ENCODE results near the gene NR2C2.

Gene NR2C2

DNA sequence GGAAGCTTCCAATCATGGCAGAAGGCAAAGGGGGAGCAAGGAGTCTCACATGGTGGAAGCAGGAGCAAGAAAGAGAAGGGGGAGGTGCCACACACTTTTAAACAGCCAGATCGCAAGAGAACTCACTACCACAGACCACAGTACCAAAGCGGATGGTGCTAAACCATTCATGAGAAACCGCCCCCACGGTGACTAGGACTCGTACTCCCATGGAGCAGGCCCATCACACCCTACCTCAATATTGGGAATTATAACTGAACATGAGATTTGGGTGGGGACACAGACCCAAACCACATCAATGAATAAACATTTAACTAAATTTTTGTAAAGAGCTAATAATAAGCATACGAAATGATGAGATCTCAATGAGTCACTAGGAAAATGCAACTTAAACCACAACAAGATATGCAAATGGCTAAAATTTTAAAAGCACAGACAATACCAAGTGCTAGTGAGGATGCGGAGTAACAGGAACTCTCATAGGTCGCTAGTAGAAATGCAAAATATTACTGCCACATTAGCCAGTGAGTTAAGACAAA is 107.7 kb downstream of the NR2C2 start:
- no peaks in the 10 kb centered on the region for H3K4me1 ChIP-seq (ENCODE audit: control insufficient read depth, insufficient read depth, low read length)
- no peak overlapping the region for H3K9ac ChIP-seq (ENCODE audit: low read length)
- no peaks in the 10 kb centered on the region for H3K9me3 ChIP-seq (ENCODE audit: control insufficient read depth, low read length)
- H3K36me3 ChIP-seq (ENCODE audit: control insufficient read depth, insufficient read depth, low read length, severe bottlenecking): peaks cover 69% of the 10 kb centered on the region
- no peak overlapping the region for H3K4me3 ChIP-seq (ENCODE audit: low read length)
- peak; percentile 7 for DNase-seq (ENCODE audit: low read depth)
- H3K27me3 ChIP-seq (replicated peaks; ENCODE audit: control insufficient read depth, insufficient read depth, low read length): no peaks in the 10 kb centered on the region

DNA sequence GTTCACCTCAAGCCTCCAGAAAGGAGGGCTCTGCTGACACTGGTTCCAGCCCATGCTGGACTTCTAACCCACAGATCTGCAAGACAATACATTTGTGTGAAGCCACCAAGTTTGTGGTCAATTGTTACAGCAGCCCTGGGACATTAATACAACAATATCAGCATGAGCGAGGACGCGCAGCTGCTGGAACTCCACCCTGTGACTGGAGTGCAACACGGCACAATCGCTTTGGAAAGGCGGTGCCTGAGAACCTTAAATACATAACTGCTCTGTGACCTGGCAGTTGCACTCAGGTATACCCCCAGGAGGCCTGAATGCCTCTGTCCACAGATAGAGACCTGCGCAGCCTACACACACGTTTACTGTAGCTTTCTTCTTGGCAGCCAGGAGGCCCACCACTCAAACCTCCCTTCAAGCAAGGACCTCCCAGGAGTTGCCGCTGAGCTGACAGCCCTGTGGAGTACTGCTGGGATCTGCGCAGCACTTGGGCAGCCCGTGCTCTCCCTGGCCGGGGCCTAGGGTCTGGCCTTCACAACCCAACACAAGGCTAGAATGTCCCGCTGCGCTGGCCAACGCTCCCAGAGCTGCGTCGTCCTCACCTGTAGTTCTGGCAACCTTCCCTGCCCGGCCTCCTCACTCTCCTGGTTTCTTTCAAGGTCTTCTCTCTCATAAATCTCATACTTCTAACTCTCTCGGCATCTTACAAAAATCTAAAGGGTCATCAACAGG is 109.5 kb downstream of the NR2C2 start:
- H3K4me3 ChIP-seq (ENCODE audit: low read length): no peak overlapping the region
- H3K9ac ChIP-seq (ENCODE audit: low read length): no peak overlapping the region
- no peaks in the 10 kb centered on the region for H3K4me1 ChIP-seq (ENCODE audit: control insufficient read depth, insufficient read depth, low read length)
- H3K27me3 ChIP-seq (replicated peaks; ENCODE audit: control insufficient read depth, insufficient read depth, low read length): no peaks in the 10 kb centered on the region
- peaks cover 51% of the 10 kb centered on the region for H3K36me3 ChIP-seq (ENCODE audit: control insufficient read depth, insufficient read depth, low read length, severe bottlenecking)
- DNase-seq (ENCODE audit: low read depth): no peak
- no peaks in the 10 kb centered on the region for H3K9me3 ChIP-seq (ENCODE audit: control insufficient read depth, low read length)

DNA sequence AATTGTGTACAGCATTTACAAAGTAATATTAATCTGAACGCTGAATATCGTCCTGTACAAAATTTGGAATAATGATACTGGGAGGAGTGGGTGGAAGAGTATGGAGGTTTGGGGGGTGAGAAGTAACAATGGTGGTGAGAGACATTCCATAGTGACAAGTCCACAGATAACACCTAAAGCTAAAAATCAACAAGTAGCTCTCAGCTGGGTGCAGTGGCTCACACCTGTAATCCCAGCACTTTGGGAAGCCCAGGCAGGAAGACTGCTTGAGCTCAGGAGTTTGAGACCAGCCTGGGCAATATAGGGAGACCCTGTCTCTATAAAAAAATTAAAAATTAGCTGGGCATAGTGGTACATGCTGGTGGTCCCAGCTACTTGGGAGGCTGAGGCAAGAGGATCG is 112.6 kb downstream of the NR2C2 start:
- Histone ChIP-seq H3K9ac (ENCODE audit: low read length) (no peak overlapping the region), H3K27me3 (replicated peaks; ENCODE audit: control insufficient read depth, insufficient read depth, low read length) (no peaks in the 10 kb centered on the region), H3K4me1 (ENCODE audit: control insufficient read depth, insufficient read depth, low read length) (peaks cover 13% of the 10 kb centered on the region), H3K36me3 (ENCODE audit: control insufficient read depth, insufficient read depth, low read length, severe bottlenecking) (peaks cover 36% of the 10 kb centered on the region), H3K4me3 (ENCODE audit: low read length) (no peak overlapping the region), H3K9me3 (ENCODE audit: control insufficient read depth, low read length) (no peaks in the 10 kb centered on the region)
- no peak for DNase-seq (ENCODE audit: low read depth)

DNA sequence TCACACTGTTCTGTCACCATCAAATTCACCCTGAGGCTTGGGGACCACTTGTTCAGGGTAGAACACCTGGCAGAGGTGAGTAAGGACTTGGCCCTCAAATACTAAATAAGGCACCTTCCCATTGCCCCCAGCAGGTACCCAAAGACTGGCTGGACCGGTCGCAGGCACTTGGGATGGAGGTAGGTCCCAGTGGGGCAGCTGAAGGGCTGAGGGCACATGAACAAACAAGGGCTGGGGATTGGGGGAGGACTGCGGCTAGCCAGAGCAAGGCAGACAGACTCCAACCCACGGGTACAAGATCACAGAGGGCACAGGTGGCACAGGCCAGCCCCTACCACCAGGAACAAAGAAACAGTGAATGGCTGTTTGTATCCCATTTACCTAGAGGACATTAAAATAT is 115.9 kb downstream of the NR2C2 start:
- no peaks in the 10 kb centered on the region for H3K9me3 ChIP-seq (ENCODE audit: control insufficient read depth, low read length)
- peak overlapping the region; percentile 96 for H3K4me3 ChIP-seq (ENCODE audit: low read length)
- peaks cover 17% of the 10 kb centered on the region for H3K36me3 ChIP-seq (ENCODE audit: control insufficient read depth, insufficient read depth, low read length, severe bottlenecking)
- H3K4me1 ChIP-seq (ENCODE audit: control insufficient read depth, insufficient read depth, low read length): peaks cover 13% of the 10 kb centered on the region
- DNase-seq (ENCODE audit: low read depth): no peak
- no peaks in the 10 kb centered on the region for H3K27me3 ChIP-seq (replicated peaks; ENCODE audit: control insufficient read depth, insufficient read depth, low read length)
- H3K9ac ChIP-seq (ENCODE audit: low read length): peak overlapping the region; percentile 98

DNA sequence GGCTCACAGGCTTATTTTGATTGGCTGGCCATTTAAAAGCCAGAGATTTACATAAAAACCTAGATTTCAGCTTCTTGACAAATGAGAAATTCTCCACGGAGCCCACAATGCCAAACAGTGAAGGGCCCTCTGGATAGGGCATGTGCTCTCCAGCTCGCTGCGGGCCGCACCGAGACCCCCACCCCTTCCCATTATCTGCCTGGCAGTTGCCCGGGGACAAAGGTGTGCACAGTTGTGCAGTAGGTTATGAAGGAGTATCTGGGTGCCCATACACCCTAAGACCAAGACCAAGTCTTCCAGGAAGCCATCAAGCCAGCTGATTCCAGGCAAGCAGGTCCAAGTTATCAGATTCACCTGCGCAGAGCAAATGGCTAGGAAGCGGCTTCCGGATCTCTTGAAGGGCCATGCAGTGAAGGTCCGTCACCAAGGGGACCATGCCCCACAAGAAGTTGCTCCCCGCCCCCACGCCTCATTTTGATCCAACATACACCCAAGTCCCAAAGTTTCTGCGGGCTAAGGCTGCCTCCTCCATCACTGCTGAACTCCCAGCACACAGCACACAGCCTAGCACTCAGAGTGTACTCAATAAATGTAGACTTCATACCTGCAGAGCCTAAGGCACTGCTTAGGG is 116.4 kb downstream of the NR2C2 start:
- H3K36me3 ChIP-seq (ENCODE audit: control insufficient read depth, insufficient read depth, low read length, severe bottlenecking): peaks cover 11% of the 10 kb centered on the region

DNA sequence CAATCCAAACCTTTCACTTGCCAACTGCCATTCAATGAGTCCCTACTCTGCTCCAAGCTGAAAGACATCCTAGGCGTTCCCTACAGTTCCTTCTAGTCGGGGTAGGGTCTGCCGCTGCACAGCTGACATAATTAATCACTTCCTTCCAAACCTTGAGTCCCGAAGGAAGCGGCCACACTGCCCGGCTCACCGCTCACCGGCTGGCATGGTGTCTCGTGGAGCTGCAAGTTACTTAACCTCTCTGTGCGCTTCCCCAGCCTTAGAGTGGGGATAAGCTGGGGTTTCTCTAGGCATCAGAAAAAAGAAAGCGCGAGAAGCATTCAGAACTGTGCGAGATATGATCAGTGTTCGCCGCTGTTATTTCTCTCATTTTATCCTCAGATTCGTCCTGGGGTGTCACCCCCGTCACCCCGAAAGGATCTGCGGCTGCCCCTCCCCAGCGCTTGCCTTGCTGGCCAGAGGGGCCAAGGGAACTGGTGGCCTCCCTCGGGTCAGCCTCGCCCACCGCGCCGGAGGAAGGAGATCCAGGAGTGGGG is 117.0 kb downstream of the NR2C2 start:
- H3K9ac ChIP-seq (ENCODE audit: low read length): peak overlapping the region; percentile 98
- peaks cover 6% of the 10 kb centered on the region for H3K36me3 ChIP-seq (ENCODE audit: control insufficient read depth, insufficient read depth, low read length, severe bottlenecking)
- peak; percentile 67 for DNase-seq (ENCODE audit: low read depth)
- H3K4me1 ChIP-seq (ENCODE audit: control insufficient read depth, insufficient read depth, low read length): peaks cover 13% of the 10 kb centered on the region
- H3K9me3 ChIP-seq (ENCODE audit: control insufficient read depth, low read length): no peaks in the 10 kb centered on the region
- H3K27me3 ChIP-seq (replicated peaks; ENCODE audit: control insufficient read depth, insufficient read depth, low read length): no peaks in the 10 kb centered on the region
- H3K4me3 ChIP-seq (ENCODE audit: low read length): peak overlapping the region; percentile 96

More for the DNA sequence above, 116.4 kb downstream of the NR2C2 start:
- peak overlapping the region; percentile 96 for H3K4me3 ChIP-seq (ENCODE audit: low read length)
- no peaks in the 10 kb centered on the region for H3K9me3 ChIP-seq (ENCODE audit: control insufficient read depth, low read length)
- peak overlapping the region; percentile 98 for H3K9ac ChIP-seq (ENCODE audit: low read length)
- H3K4me1 ChIP-seq (ENCODE audit: control insufficient read depth, insufficient read depth, low read length): peaks cover 13% of the 10 kb centered on the region
- H3K27me3 ChIP-seq (replicated peaks; ENCODE audit: control insufficient read depth, insufficient read depth, low read length): no peaks in the 10 kb centered on the region
- DNase-seq (ENCODE audit: low read depth): no peak

DNA sequence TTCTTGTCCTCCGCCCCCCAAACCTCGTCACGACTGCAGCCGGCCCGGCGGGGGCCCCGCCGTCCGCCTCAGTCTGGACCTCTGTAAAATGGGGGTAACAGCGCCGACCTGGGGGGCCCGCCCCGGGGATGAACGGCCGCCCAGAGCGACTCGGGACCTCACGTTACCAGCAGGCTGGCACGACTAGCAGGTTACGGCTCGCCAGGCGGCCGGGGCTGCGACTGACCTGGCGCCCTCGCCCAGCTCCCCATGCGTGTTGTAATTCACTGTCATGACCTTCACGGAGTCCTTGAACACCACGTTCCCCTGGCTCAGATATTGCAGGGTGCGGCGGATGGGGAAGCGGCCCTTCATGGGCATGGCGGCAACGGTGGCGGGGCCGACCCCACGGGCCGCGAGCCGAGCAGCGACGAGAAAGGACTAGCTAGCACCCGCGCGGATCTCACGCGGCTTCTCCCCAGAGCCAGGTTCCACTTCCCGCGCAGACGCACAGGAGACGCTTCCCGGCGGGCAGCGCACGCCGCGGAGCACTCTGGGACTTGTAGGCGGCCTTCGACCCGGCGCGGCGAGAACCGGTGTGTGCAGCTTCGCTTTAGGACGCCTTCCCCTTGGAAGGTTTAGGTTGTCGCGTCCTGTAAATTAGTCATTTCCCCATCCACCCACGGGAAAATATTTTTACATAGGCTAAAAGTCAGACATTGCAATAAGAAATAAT is 117.6 kb downstream of the NR2C2 start, which contains the start of gene MRPS25:
TSS of gene MRPS25 (minus strand) at position 481 of the 715 bp plus-strand sequence. CDS start at position 360, 121 bp downstream.
- peaks cover under 1% of the 10 kb centered on the region for H3K36me3 ChIP-seq (ENCODE audit: control insufficient read depth, insufficient read depth, low read length, severe bottlenecking)
- DNase-seq (ENCODE audit: low read depth): peak; percentile 98
- peak within 1 kb of the TSS; percentile 96 for H3K4me3 ChIP-seq (ENCODE audit: low read length)
- peaks cover 13% of the 10 kb centered on the region for H3K4me1 ChIP-seq (ENCODE audit: control insufficient read depth, insufficient read depth, low read length)
- no peaks in the 10 kb centered on the region for H3K9me3 ChIP-seq (ENCODE audit: control insufficient read depth, low read length)
- H3K9ac ChIP-seq (ENCODE audit: low read length): peak within 1 kb of the TSS; percentile 98
- H3K27me3 ChIP-seq (replicated peaks; ENCODE audit: control insufficient read depth, insufficient read depth, low read length): no peaks in the 10 kb centered on the region

DNA sequence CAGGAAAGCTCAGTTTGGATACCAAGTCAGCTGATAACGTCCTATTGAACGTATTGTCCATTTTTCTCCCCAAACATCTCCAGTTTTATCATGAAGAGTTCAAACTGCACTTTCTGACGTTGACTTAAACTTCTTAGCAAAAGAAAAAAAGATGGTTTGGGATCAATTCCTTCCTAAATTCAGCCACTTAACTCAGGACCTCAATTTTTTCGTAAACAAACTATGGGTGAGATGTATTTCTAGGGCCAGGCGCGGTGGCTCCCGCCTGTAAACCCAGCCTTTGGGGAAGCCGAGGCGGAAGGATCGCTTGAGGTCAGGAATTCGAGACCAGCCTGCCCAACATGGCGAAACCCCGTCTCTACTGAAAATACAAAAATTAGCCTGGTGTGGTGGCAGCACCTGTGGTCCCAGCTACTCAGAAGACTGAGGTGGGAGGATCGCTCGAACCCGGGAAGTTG is 118.2 kb downstream of the NR2C2 start:
- Histone ChIP-seq H3K27me3 (replicated peaks; ENCODE audit: control insufficient read depth, insufficient read depth, low read length) (no peaks in the 10 kb centered on the region), H3K36me3 (ENCODE audit: control insufficient read depth, insufficient read depth, low read length, severe bottlenecking) (peaks cover 2% of the 10 kb centered on the region), H3K4me3 (ENCODE audit: low read length) (peak overlapping the region; percentile 96), H3K9me3 (ENCODE audit: control insufficient read depth, low read length) (no peaks in the 10 kb centered on the region), H3K4me1 (ENCODE audit: control insufficient read depth, insufficient read depth, low read length) (peaks cover 13% of the 10 kb centered on the region), H3K9ac (ENCODE audit: low read length) (peak overlapping the region; percentile 98)
- DNase-seq (ENCODE audit: low read depth): no peak

DNA sequence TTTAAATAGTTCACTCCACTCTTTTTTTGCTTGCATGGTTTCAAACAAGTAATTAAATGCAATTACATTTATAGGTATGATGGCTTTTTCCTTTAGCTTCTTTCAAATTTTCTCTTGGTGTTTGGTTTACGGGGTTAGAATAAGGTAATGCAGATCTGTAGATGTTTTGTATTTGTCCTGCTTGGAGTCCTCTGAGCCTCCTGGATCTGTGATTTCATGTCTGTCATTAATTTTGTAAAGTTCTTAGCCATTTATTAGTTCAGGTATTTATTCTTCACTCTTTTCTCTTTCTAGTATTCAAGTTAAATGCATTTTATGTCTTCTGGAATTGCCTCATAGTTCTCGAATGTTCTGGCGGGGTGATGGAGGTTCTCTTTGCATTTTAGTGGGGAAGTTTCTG is 119.1 kb downstream of the NR2C2 start:
- no peaks in the 10 kb centered on the region for H3K27me3 ChIP-seq (replicated peaks; ENCODE audit: control insufficient read depth, insufficient read depth, low read length)
- H3K36me3 ChIP-seq (ENCODE audit: control insufficient read depth, insufficient read depth, low read length, severe bottlenecking): peaks cover 8% of the 10 kb centered on the region
- no peak for DNase-seq (ENCODE audit: low read depth)
- no peaks in the 10 kb centered on the region for H3K9me3 ChIP-seq (ENCODE audit: control insufficient read depth, low read length)
- H3K4me1 ChIP-seq (ENCODE audit: control insufficient read depth, insufficient read depth, low read length): peaks cover 13% of the 10 kb centered on the region
- H3K4me3 ChIP-seq (ENCODE audit: low read length): no peak overlapping the region
- H3K9ac ChIP-seq (ENCODE audit: low read length): no peak overlapping the region

DNA sequence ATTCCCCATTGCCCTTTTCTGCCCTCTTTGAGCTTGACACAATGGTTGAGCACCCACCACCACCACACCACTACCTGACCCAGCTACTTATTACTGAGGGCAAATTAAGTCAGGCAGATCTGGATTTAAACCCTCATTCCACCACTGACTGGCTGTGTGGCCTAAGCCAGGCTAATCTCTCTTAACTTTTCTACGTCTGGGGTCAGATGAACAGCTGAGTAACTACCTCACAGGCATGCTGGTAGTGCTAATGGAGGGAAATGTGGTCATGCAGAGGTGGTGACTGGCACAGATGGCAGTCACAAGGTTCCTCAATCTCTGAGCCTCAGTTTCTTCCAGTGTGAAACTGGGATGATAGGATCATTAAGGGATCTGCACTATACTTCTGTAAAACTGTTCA is 122.1 kb downstream of the NR2C2 start:
- H3K36me3 ChIP-seq (ENCODE audit: control insufficient read depth, insufficient read depth, low read length, severe bottlenecking): peaks cover 29% of the 10 kb centered on the region
- H3K4me3 ChIP-seq (ENCODE audit: low read length): no peak overlapping the region
- no peaks in the 10 kb centered on the region for H3K9me3 ChIP-seq (ENCODE audit: control insufficient read depth, low read length)
- H3K27me3 ChIP-seq (replicated peaks; ENCODE audit: control insufficient read depth, insufficient read depth, low read length): no peaks in the 10 kb centered on the region
- DNase-seq (ENCODE audit: low read depth): no peak
- H3K4me1 ChIP-seq (ENCODE audit: control insufficient read depth, insufficient read depth, low read length): no peaks in the 10 kb centered on the region
- H3K9ac ChIP-seq (ENCODE audit: low read length): no peak overlapping the region

DNA sequence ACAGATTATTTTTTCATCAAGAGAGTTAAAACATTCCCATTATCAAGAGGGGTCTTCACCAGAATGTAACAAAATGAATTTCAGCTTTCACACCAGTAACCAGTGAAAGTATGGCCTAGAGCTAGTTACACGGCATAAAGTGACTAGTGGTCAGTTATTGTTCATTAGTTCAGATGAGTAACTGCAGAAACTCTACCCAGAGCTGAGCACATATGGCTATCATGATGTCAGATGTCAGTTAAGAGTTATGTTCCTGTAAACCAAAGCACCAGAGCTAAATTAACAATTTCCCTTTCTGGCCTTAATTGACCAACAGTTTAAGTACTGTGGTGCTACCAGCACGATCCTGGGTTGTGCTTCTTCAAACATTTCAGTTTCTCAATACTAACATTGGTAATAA is 124.3 kb downstream of the NR2C2 start:
- peaks cover 51% of the 10 kb centered on the region for H3K36me3 ChIP-seq (ENCODE audit: control insufficient read depth, insufficient read depth, low read length, severe bottlenecking)
- no peak overlapping the region for H3K4me3 ChIP-seq (ENCODE audit: low read length)

More for the DNA sequence above, 124.3 kb downstream of the NR2C2 start:
- Histone ChIP-seq H3K4me1 (ENCODE audit: control insufficient read depth, insufficient read depth, low read length) (no peaks in the 10 kb centered on the region), H3K27me3 (replicated peaks; ENCODE audit: control insufficient read depth, insufficient read depth, low read length) (no peaks in the 10 kb centered on the region), H3K9ac (ENCODE audit: low read length) (no peak overlapping the region), H3K9me3 (ENCODE audit: control insufficient read depth, low read length) (no peaks in the 10 kb centered on the region)
- no peak for DNase-seq (ENCODE audit: low read depth)

Data from adipocyte (in vitro differentiated cells).